Stimulated activated CD4-positive, alpha-beta T cell treated with anti-CD3 and anti-CD28 coated beads, Interleukin-15, amount 100 ng/mL, for 24 hours (primary cell): ENCODE results near the gene ZBTB8B.

Experiments
- DNase-seq: peaks from one replicate; pipeline ENCODE4 v3.0.0-alpha.2; 2020

The ZBTB8B gene

DNA sequence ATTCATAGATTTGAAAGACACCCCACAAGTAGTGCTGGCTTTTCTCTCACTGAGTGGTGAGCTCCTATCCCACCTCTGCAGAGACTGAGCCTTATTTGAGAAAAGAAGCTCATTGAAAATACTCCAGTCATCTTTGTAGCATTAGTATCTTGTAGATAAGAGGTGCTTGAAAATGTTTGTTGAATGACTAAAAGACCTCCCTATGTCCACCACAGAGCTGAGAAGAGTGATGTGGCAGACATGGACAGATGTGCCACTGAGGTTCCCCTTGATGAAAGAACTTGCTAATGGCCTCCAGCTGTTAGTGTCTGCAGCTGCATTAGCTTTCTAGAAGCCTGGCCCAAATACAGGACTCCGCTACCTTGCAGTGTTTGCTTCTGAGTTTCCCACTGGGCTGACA, 45.1 kb downstream of the ZBTB8B start:
- no peak for DNase-seq
